GM18520 (cell line): Measurements from ENCODE around the gene CERS3.
"Not testable (repeated sequence)": the region's sequence is repeated elsewhere in the genome, so short reads cannot be mapped to it uniquely, and the experiment has no call there.

Source experiments
- ATAC-seq: cut with Tn5 transposase; IDR thresholded peaks from one replicate; pipeline ENCODE4 v1.9.1; 2021; ENCODE audit not compliant: unreplicated experiment

CERS3 gene

GRCh38 chr15:100468285-100468684 lies 60.5 kb downstream of the CERS3 start:
- no peak for ATAC-seq

- ATAC-seq = no peak
Measured at GRCh38 chr15:100466073-100466472, 62.7 kb downstream of the CERS3 start.

GRCh38 chr15:100464888-100465287 lies 63.9 kb downstream of the CERS3 start:
- no peak for ATAC-seq

GRCh38 chr15:100464256-100464655 lies 64.5 kb downstream of the CERS3 start:
- ATAC-seq = no peak

- ATAC-seq = no peak
Measured at GRCh38 chr15:100463515-100463914, 65.2 kb downstream of the CERS3 start.

- no peak for ATAC-seq
Measured at GRCh38 chr15:100461049-100461448, 67.7 kb downstream of the CERS3 start.

- ATAC-seq = no peak
Measured at GRCh38 chr15:100457201-100457600, 71.5 kb downstream of the CERS3 start.

- no peak for ATAC-seq
Measured at GRCh38 chr15:100454148-100454547, 74.6 kb downstream of the CERS3 start.

GRCh38 chr15:100448481-100448880 lies 80.3 kb downstream of the CERS3 start:
- ATAC-seq = no peak

- not testable (repeated sequence) for ATAC-seq
Measured at GRCh38 chr15:100441063-100441462, 87.7 kb downstream of the CERS3 start.

- ATAC-seq = no peak
Measured at GRCh38 chr15:100439514-100439913, 89.2 kb downstream of the CERS3 start.

GRCh38 chr15:100438570-100438969 lies 90.2 kb downstream of the CERS3 start:
- ATAC-seq = no peak

- ATAC-seq = no peak
Measured at GRCh38 chr15:100437261-100437660, 91.5 kb downstream of the CERS3 start.

GRCh38 chr15:100434561-100434960 lies 94.2 kb downstream of the CERS3 start:
- ATAC-seq = no peak

GRCh38 chr15:100434038-100434437 lies 94.7 kb downstream of the CERS3 start:
- no peak for ATAC-seq

- no peak for ATAC-seq
Measured at GRCh38 chr15:100433304-100433703, 95.4 kb downstream of the CERS3 start.

GRCh38 chr15:100430411-100430810 lies 98.3 kb downstream of the CERS3 start:
- ATAC-seq = no peak

- ATAC-seq = no peak
Measured at GRCh38 chr15:100429116-100429728, 99.5 kb downstream of the CERS3 start.

- no peak for ATAC-seq
Measured at GRCh38 chr15:100426937-100427336, 101.8 kb downstream of the CERS3 start.

GRCh38 chr15:100405179-100405578 lies 123.6 kb downstream of the CERS3 start:
- ATAC-seq = no peak

- ATAC-seq = no peak
Measured at GRCh38 chr15:100400996-100401395, 127.8 kb downstream of the CERS3 start.

GRCh38 chr15:100394736-100395440 lies 133.9 kb downstream of the CERS3 start:
- ATAC-seq = no peak

GRCh38 chr15:100393008-100393407 lies 135.7 kb downstream of the CERS3 start:
- no peak for ATAC-seq
